A549 (cell line): ENCODE data around the gene LMO7. TPM values are rescaled to one million over a fixed set of nuclear protein-coding genes. Genes with fewer than 3 reads are reported as not detected.

Experiments used
- ATAC-seq, 2 experiments: fragments of 200-7000 bp in 1 of 2; fragments of >200 bp in 1 of 2; cut with Nextera tagmentation in 1 of 2; cut with Tn5 transposase in 1 of 2; 3 replicates each; pipeline versions ENCODE4 v1.8.0 to v1.9.1; 2018 to 2020; ENCODE audit warnings: mild to moderate bottlenecking in 1 of 2, moderate library complexity in 1 of 2
- CTCF ChIA-PET: fragments of 300-600 bp; sonication (Branson Sonifier 250); formaldehyde crosslinking; extraction: SDS; loops from one replicate; lab custom pipeline; 2021; ENCODE audit warnings: antibody characterized with exemption, inconsistent platforms; lab: Yijun Ruan, JAX
- POLR2A ChIA-PET: fragments of 350-600 bp; formaldehyde crosslinking; extraction: SDS; loops from one replicate; lab custom pipeline; 2021; ENCODE audit warnings: antibody characterized with exemption, inconsistent platforms; lab: Yijun Ruan, JAX
- DNase-seq, 2 experiments: peaks; one replicate each; pipeline versions ENCODE4 v3.0.0 to v3.0.0-alpha.2; 2011 to 2016; ENCODE audit warnings: low read depth in 1 of 2, low spot score in 1 of 2
- FAIRE-seq: peaks from 2 replicates; lab custom pipeline; 2011; peaks lifted over from hg19 to GRCh38; lab: Jason Lieb, UNC
- H3K27ac ChIP-seq, 2 experiments: fragments of >200 bp; sonication (Bioruptor Twin); formaldehyde crosslinking; 3 replicates each; pipeline ENCODE4 v1.5.1; 2016 to 2017
- H3K4me1 ChIP-seq: fragments of >200 bp; sonication (Bioruptor Twin); formaldehyde crosslinking; 3 replicates; pipeline ENCODE4 v1.6.1; 2016
- H3K4me2 ChIP-seq: fragments of >200 bp; sonication (Bioruptor Twin); formaldehyde crosslinking; 3 replicates; pipeline ENCODE4 v1.6.1; 2016
- H3K4me3 ChIP-seq: fragments of >200 bp; sonication (Bioruptor Twin); formaldehyde crosslinking; 3 replicates; pipeline ENCODE4 v1.5.1; 2016
- H3K9me3 ChIP-seq: fragments of >200 bp; sonication (Bioruptor Twin); formaldehyde crosslinking; 3 replicates; pipeline ENCODE4 v1.6.1; 2016
- BHLHE40 ChIP-seq: IDR thresholded peaks from 2 replicates; pipeline ENCODE4 v1.6.1; 2012; ENCODE audit warnings: low read depth, low read length, inconsistent platforms
- EHF ChIP-seq: fragments of 250-450 bp; sonication (Bioruptor Pico); IDR thresholded peaks from 2 replicates; pipeline ENCODE4 v1.5.0; 2020; ENCODE audit warnings: mild to moderate bottlenecking
- EHMT2 ChIP-seq: fragments of 200-600 bp; sonication (generic); IDR thresholded peaks from 2 replicates; pipeline ENCODE4 v1.6.1; 2016; ENCODE audit warnings: antibody characterized with exemption, low read depth, mild to moderate bottlenecking, moderate library complexity
- ELK1 ChIP-seq: fragments of 150-350 bp; IDR thresholded peaks from 2 replicates; pipeline ENCODE4 v1.6.1; 2014; ENCODE audit warnings: low read depth, mild to moderate bottlenecking, low read length
- EP300 ChIP-seq, 2 experiments: fragments of >200 bp; sonication (Bioruptor Twin); formaldehyde crosslinking; IDR thresholded peaks; 2 replicates in 1 of 2; 3 replicates in 1 of 2; pipeline ENCODE4 v1.6.1; 2016 to 2017
- ESRRA ChIP-seq: fragments of 150-350 bp; IDR thresholded peaks from 2 replicates; pipeline ENCODE4 v1.6.1; 2014; ENCODE audit warnings: mild to moderate bottlenecking, low read length, borderline replicate concordance
- FOSL2 ChIP-seq, 2 experiments: fragments of 450-650 bp in 1 of 2; fragments of >200 bp in 1 of 2; sonication (Bioruptor Twin) in 1 of 2; formaldehyde crosslinking; IDR thresholded peaks; 2 replicates each; pipeline versions ENCODE4 v1.5.0 to v1.6.1; 2016 to 2020; ENCODE audit warnings: mild to moderate bottlenecking in 1 of 2, moderate library complexity in 1 of 2
- FOXS1 ChIP-seq: fragments of 250-450 bp; sonication (Bioruptor Pico); IDR thresholded peaks from 2 replicates; pipeline ENCODE4 v1.5.0; 2020; ENCODE audit warnings: mild to moderate bottlenecking, moderate library complexity
- JUN ChIP-seq, 2 experiments: fragments of >200 bp; sonication (Bioruptor Twin); formaldehyde crosslinking; IDR thresholded peaks; 2 replicates in 1 of 2; 3 replicates in 1 of 2; pipeline ENCODE4 v1.6.1; 2016 to 2017
- JUNB ChIP-seq: fragments of >200 bp; sonication (Bioruptor Twin); formaldehyde crosslinking; IDR thresholded peaks from 2 replicates; pipeline ENCODE4 v1.6.1; 2016
- KDM1A ChIP-seq: fragments of 200-600 bp; sonication (generic); IDR thresholded peaks from 2 replicates; pipeline ENCODE4 v1.6.1; 2016; ENCODE audit warnings: low read depth, mild to moderate bottlenecking
- MYC ChIP-seq: IDR thresholded peaks from 2 replicates; pipeline ENCODE4 v1.6.1; 2012; ENCODE audit warnings: mild to moderate bottlenecking, inconsistent platforms, low read length, improper control_type of control experiment, borderline replicate concordance
- NFE2L2 ChIP-seq: fragments of 150-350 bp; conservative IDR thresholded peaks from 2 replicates; pipeline ENCODE4 v1.6.1; 2014; ENCODE audit warnings: low read length
- NPAS2 ChIP-seq: fragments of 250-450 bp; sonication (Bioruptor Pico); IDR thresholded peaks from 2 replicates; pipeline ENCODE4 v1.8.0; 2022; ENCODE audit warnings: mild to moderate bottlenecking, moderate library complexity, borderline replicate concordance
- RAD21 ChIP-seq, 2 experiments: fragments of >200 bp in 1 of 2; sonication (Bioruptor Twin) in 1 of 2; formaldehyde crosslinking in 1 of 2; IDR thresholded peaks in 1 of 2; conservative IDR thresholded peaks in 1 of 2; 2 replicates in 1 of 2; 3 replicates in 1 of 2; pipeline ENCODE4 v1.6.1; 2012 to 2018; ENCODE audit warnings: inconsistent platforms in 1 of 2
- RARB ChIP-seq: fragments of 250-450 bp; sonication (Bioruptor Pico); IDR thresholded peaks from 2 replicates; pipeline ENCODE4 v1.8.0; 2021; ENCODE audit warnings: mild to moderate bottlenecking, moderate library complexity
- ZFP36 ChIP-seq: fragments of 450-650 bp; IDR thresholded peaks from 2 replicates; pipeline ENCODE4 v1.6.1; 2014; ENCODE audit warnings: borderline replicate concordance; ENCODE audit not compliant: partially characterized antibody
- ZNF302 ChIP-seq: fragments of 250-450 bp; sonication (Bioruptor Pico); IDR thresholded peaks from 2 replicates; pipeline ENCODE4 v1.9.0; 2021; ENCODE audit warnings: inconsistent platforms, mild to moderate bottlenecking, moderate library complexity
- ZSCAN20 ChIP-seq: fragments of 250-450 bp; sonication (Bioruptor Pico); IDR thresholded peaks from 2 replicates; pipeline ENCODE4 v1.8.0; 2022; ENCODE audit warnings: mild to moderate bottlenecking, moderate library complexity
- WGBS: methylation state at CpG from one replicate; pipeline ENCODE4 v1.1.6; 2017; ENCODE audit errors: missing lambda C conversion rate; 5-methylcytosine and 5-hydroxymethylcytosine counted together
- polyA plus RNA-seq, 4 experiments: library from polyadenylated mRNA; depleted of rRNA in 3 of 4; stranded (reverse); fragments of >200 nt; fragmentation: RNase III in 1 of 4; extraction: RNeasy Plus Mini Kit Qiagen cat#74134 plus additional on column Dnase treatment in 1 of 4; gene quantifications; 2 replicates in 3 of 4; 3 replicates in 1 of 4; pipeline ENCODE4 v1.2.3, GENCODE V29; 2011 to 2017
- TF ChIP-seq, protein P1 (sequence below): IDR thresholded peaks from 2 replicates; pipeline ENCODE4 v1.6.1; 2012
- TF ChIP-seq, protein P2 (sequence below): fragments of >200 bp; sonication (Bioruptor Twin); formaldehyde crosslinking; IDR thresholded peaks from 3 replicates; pipeline ENCODE4 v1.5.1; 2016
- TF ChIP-seq, protein P3 (sequence below): IDR thresholded peaks from 2 replicates; pipeline ENCODE4 v1.6.1; 2012

The LMO7 gene
- polyA plus RNA-seq, 2 of the 4 experiments (the other 2 are of a cell fraction) = 23.4 to 33.2 TPM

GRCh38 chr13:75618308-75618707 lies 17.8 kb upstream of the LMO7 start:
- Histone ChIP-seq H3K4me3 (no peak overlapping the region), H3K4me2 (no peak overlapping the region), H3K27ac (no peak overlapping the region), H3K4me1 (no peaks in the 10 kb centered on the region), H3K9me3 (no peaks in the 10 kb centered on the region)
- no CpG with 5 or more reads among the region's 1 CpG for WGBS
- FAIRE-seq (no peak), DNase-seq (no peak), ATAC-seq (no peak)
- TF ChIP-seq MYC = no peak
- TF ChIP-seq EHF (CRISPR knock-in tag) = no peak
- TF ChIP-seq, protein P1, sequence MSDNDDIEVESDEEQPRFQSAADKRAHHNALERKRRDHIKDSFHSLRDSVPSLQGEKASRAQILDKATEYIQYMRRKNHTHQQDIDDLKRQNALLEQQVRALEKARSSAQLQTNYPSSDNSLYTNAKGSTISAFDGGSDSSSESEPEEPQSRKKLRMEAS = no peak
- no peak for TF ChIP-seq ZFP36
- TF ChIP-seq, protein P2, sequence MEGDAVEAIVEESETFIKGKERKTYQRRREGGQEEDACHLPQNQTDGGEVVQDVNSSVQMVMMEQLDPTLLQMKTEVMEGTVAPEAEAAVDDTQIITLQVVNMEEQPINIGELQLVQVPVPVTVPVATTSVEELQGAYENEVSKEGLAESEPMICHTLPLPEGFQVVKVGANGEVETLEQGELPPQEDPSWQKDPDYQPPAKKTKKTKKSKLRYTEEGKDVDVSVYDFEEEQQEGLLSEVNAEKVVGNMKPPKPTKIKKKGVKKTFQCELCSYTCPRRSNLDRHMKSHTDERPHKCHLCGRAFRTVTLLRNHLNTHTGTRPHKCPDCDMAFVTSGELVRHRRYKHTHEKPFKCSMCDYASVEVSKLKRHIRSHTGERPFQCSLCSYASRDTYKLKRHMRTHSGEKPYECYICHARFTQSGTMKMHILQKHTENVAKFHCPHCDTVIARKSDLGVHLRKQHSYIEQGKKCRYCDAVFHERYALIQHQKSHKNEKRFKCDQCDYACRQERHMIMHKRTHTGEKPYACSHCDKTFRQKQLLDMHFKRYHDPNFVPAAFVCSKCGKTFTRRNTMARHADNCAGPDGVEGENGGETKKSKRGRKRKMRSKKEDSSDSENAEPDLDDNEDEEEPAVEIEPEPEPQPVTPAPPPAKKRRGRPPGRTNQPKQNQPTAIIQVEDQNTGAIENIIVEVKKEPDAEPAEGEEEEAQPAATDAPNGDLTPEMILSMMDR = no peak
- TF ChIP-seq JUN (IDR thresholded peaks at IDR 0.05) = no peak
- no peak for TF ChIP-seq ZNF302 (CRISPR knock-in tag)
- no peak for TF ChIP-seq RAD21 (conservative IDR thresholded peaks at IDR 0.05 in 1 of 2, IDR thresholded peaks at IDR 0.05 in 1 of 2)
- no peak for TF ChIP-seq RARB
- no peak for TF ChIP-seq FOSL2 (IDR thresholded peaks at IDR 0.05)
- TF ChIP-seq FOSL2 (CRISPR knock-in tag; IDR thresholded peaks at IDR 0.05) = no peak
- no peak for TF ChIP-seq EP300 (IDR thresholded peaks at IDR 0.05)
- TF ChIP-seq ESRRA = no peak
- TF ChIP-seq BHLHE40 = no peak
- no peak for TF ChIP-seq KDM1A
- no peak for TF ChIP-seq NFE2L2
- no peak for TF ChIP-seq FOXS1 (CRISPR knock-in tag)
- no peak for TF ChIP-seq EHMT2
- no peak for TF ChIP-seq ZSCAN20
- no peak for TF ChIP-seq NPAS2 (CRISPR knock-in tag)
- ChIA-PET POLR2A (no interaction called here), CTCF (no interaction called here)

- Histone ChIP-seq H3K4me2 (no peak overlapping the region), H3K27ac (no peak overlapping the region), H3K4me3 (no peak overlapping the region)
- POLR2A ChIA-PET = no interaction called here
- TF ChIP-seq JUNB (no peak), ZFP36 (no peak), ELK1 (no peak)
- TF ChIP-seq, protein P2 = no peak
- TF ChIP-seq, protein P3, sequence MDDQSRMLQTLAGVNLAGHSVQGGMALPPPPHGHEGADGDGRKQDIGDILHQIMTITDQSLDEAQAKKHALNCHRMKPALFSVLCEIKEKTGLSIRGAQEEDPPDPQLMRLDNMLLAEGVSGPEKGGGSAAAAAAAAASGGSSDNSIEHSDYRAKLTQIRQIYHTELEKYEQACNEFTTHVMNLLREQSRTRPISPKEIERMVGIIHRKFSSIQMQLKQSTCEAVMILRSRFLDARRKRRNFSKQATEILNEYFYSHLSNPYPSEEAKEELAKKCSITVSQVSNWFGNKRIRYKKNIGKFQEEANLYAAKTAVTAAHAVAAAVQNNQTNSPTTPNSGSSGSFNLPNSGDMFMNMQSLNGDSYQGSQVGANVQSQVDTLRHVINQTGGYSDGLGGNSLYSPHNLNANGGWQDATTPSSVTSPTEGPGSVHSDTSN = no peak
- TF ChIP-seq, all 56 proteins: peak for 0
- FAIRE-seq = no peak
- Histone ChIP-seq H3K9me3 (no peaks in the 10 kb centered on the region), H3K4me1 (no peaks in the 10 kb centered on the region)
- no peak for DNase-seq
- CTCF ChIA-PET = no interaction called here
- WGBS = 13% methylated on average over 1 of the region's 1 CpG
- no peak for ATAC-seq
Measured at GRCh38 chr13:75620020-75620419, 16.1 kb upstream of the LMO7 start.
